Left renal cortex interstitium (tissue), 4 donors: ENCODE data around the gene UBL5. TPM values are rescaled to one million over a fixed set of nuclear protein-coding genes. Genes with fewer than 3 reads are reported as not detected.

Experiments used
- DNase-seq, 4 donors: peaks; one replicate each; pipeline ENCODE4 v3.0.0-alpha.2; 2013; ENCODE audit warnings: low read depth in 4 of 4, low spot score in 2 of 4, missing footprints in 1 of 4
- polyA plus RNA-seq, 4 donors: library from polyadenylated mRNA; unstranded; fragments of 120-200 nt; gene quantifications; one replicate each; pipeline ENCODE4 v1.2.1, GENCODE V29; 2013; ENCODE audit not compliant: insufficient read length in 4 of 4

The UBL5 gene
- polyA plus RNA-seq, 4 donors = 258 to 375 (median 299) TPM

GRCh38 chr19:9877780-9878510 is 50.2 kb downstream of the UBL5 start:
- DNase-seq = no peak

DNA sequence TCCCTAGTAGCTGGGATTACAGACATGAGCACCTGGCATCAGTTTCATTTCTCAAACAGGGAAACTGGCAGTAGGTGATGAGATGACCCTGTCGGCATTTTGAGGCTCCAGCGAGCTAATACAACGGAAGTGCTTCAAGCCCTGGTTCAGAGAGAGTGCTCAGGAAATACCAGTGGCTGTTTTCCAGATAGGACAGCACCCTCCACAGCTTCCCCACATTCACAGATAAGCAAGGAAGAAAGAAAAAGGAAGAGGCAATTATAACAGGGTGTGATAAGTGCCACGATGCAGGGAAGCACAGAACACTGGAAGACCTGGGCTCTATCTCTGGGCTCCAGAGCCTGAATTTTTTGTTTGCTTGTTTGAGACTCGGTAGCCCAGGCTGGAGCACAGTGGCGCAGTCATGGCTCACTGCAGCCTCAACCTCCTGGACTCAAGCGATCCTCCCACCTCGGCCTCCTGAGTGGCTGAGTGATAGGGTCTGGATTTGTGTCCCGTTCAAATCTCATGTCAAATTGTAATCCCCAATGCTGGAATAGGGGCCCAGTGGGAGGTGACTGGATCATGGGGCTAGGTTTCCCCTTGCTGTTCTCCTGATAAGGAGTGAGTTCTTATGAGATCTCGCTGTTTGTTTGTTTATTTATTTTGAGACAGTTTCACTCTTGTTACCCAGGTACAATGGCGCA is 50.9 kb downstream of the UBL5 start:
- DNase-seq = no peak

Other genes starting within 250 kb of the UBL5 start
- gene ZNF121, start 243.4 kb upstream of the UBL5 start, polyA plus RNA-seq = 10 to 100 TPM; 13.5 to 31.6 (median 17.9) TPM
- 10 to 100 TPM; 54.9 to 65.4 (median 63.1) TPM for gene ZNF561, start 206.7 kb upstream of the UBL5 start, polyA plus RNA-seq
- gene ZNF562, start 152.8 kb upstream of the UBL5 start, polyA plus RNA-seq = 10 to 100 TPM; 21.5 to 26.0 (median 22.6) TPM
- gene ZNF846, start 59.2 kb upstream of the UBL5 start, polyA plus RNA-seq = 10 to 100 TPM; 12.9 to 37.4 (median 25.4) TPM
- 10 to 100 TPM; 25.0 to 37.8 (median 32.6) TPM for gene FBXL12, start 8.8 kb upstream of the UBL5 start, polyA plus RNA-seq
- 10 to 100 TPM; 48.2 to 90.6 (median 68.8) TPM for gene PIN1, start 7.4 kb downstream of the UBL5 start, polyA plus RNA-seq
- 10 to 100 TPM; 16.2 to 22.5 (median 21.5) TPM for gene OLFM2, start 108.6 kb downstream of the UBL5 start, polyA plus RNA-seq
- 1 to 10 TPM in 2 of 4 donors, under 1 TPM in 2; 0.78 to 1.6 (median 1.3) TPM for gene COL5A3, start 182.6 kb downstream of the UBL5 start, polyA plus RNA-seq
- gene RDH8, start 185.6 kb downstream of the UBL5 start, polyA plus RNA-seq = under 1 TPM in 1 of 4 donors, not detected in 3; 0.27 TPM